Measurements from ENCODE around the gene FUCA1.

- TF ChIP-seq CTCF (conservative IDR thresholded peaks at IDR 0.05; ENCODE audit: low read depth, low read length) (no peak), SMC3 (IDR thresholded peaks at IDR 0.05; ENCODE audit: low read depth, low read length) (no peak), POLR2A (IDR thresholded peaks at IDR 0.05; ENCODE audit: low read depth, low read length) (no peak), RAD21 (IDR thresholded peaks at IDR 0.05; ENCODE audit: low read length) (no peak), RCOR1 (IDR thresholded peaks at IDR 0.05; ENCODE audit: insufficient replicate concordance, low read length) (no peak), FOS (IDR thresholded peaks at IDR 0.05; ENCODE audit: low read depth, low read length) (no peak), USF2 (IDR thresholded peaks at IDR 0.05; ENCODE audit: low read depth, low read length) (no peak), ELK1 (IDR thresholded peaks at IDR 0.05; ENCODE audit: borderline replicate concordance, low read depth, low read length) (no peak), RFX5 (IDR thresholded peaks at IDR 0.05; ENCODE audit: low read depth, low read length) (no peak), BHLHE40 (IDR thresholded peaks at IDR 0.05; ENCODE audit: low read depth, low read length) (no peak), MAFK (IDR thresholded peaks at IDR 0.05; ENCODE audit: low read depth, low read length) (no peak), NFE2L2 (IDR thresholded peaks at IDR 0.05; ENCODE audit: low read depth, low read length) (0 out of 2 replicates have a peak, but pooled peaks have one; percentile 37), MXI1 (IDR thresholded peaks at IDR 0.05; ENCODE audit: borderline replicate concordance, low read depth, low read length) (no peak)
Observed at GRCh38 chr1:23807453-23807852, 60.6 kb downstream of the FUCA1 start.
